Mesenchymal stem cell (in vitro differentiated cells and primary cell): ENCODE data around the gene AK2.
A peak's percentile ranks its signal among the peaks of the same experiment; 100 is the strongest.

Source experiments
- DNase-seq: peaks from one replicate; pipeline ENCODE4 v3.0.0-alpha.2; 2013
- H2AFZ ChIP-seq: one replicate; pipeline ENCODE4 v1.6.1; 2013; ENCODE audit warnings: low read depth, mild to moderate bottlenecking, control low read depth, inconsistent platforms, low read length, moderate library complexity
- H2AK5ac ChIP-seq: 2 replicates; pipeline ENCODE4 v1.6.1; 2013; ENCODE audit warnings: low read length, moderate library complexity, mild to moderate bottlenecking, inconsistent platforms; ENCODE audit not compliant: severe bottlenecking
- H2BK120ac ChIP-seq: one replicate; pipeline ENCODE4 v1.6.1; 2013; ENCODE audit warnings: low read depth, mild to moderate bottlenecking, inconsistent platforms, low read length, moderate library complexity
- H2BK12ac ChIP-seq, 2 experiments: one replicate each; pipeline ENCODE4 v1.6.1; 2013; ENCODE audit warnings: inconsistent platforms in 2 of 2, low read length in 2 of 2, mild to moderate bottlenecking in 2 of 2, moderate library complexity in 2 of 2, control low read depth in 1 of 2
- H2BK15ac ChIP-seq: one replicate; pipeline ENCODE4 v1.6.1; 2013; ENCODE audit warnings: mild to moderate bottlenecking, low read depth, inconsistent platforms; ENCODE audit not compliant: poor library complexity, severe bottlenecking
- H2BK5ac ChIP-seq: 2 replicates; pipeline ENCODE4 v1.6.1; 2013; ENCODE audit warnings: low read depth, mild to moderate bottlenecking, low read length, control low read depth, inconsistent platforms; ENCODE audit not compliant: poor library complexity, severe bottlenecking
- H3K14ac ChIP-seq, 2 experiments: one replicate each; pipeline ENCODE4 v1.6.1; 2013; ENCODE audit warnings: inconsistent platforms in 2 of 2, low read length in 2 of 2, control low read depth in 1 of 2, mild to moderate bottlenecking in 1 of 2, moderate library complexity in 1 of 2
- H3K18ac ChIP-seq, 2 experiments: one replicate each; pipeline ENCODE4 v1.6.1; 2013; ENCODE audit warnings: inconsistent platforms in 2 of 2, low read length in 2 of 2, control low read depth in 1 of 2, low read depth in 1 of 2, mild to moderate bottlenecking in 1 of 2
- H3K23ac ChIP-seq, 2 experiments: one replicate each; pipeline ENCODE4 v1.6.1; 2013; ENCODE audit warnings: inconsistent platforms in 2 of 2, low read length in 2 of 2, mild to moderate bottlenecking in 2 of 2, moderate library complexity in 2 of 2, control low read depth in 1 of 2
- H3K27ac ChIP-seq: 2 replicates; pipeline ENCODE4 v1.5.1; 2013; ENCODE audit warnings: mild to moderate bottlenecking, moderate library complexity, low read length, control low read depth, inconsistent platforms; ENCODE audit not compliant: poor library complexity, severe bottlenecking
- H3K27me3 ChIP-seq, 2 experiments: 2 replicates each; pipeline versions ENCODE4 v1.6.1 to v1.7.0; 2013; ENCODE audit warnings: low read length in 2 of 2, mild to moderate bottlenecking in 2 of 2, moderate library complexity in 2 of 2, control low read depth in 1 of 2, inconsistent platforms in 1 of 2; ENCODE audit not compliant: control insufficient read depth in 1 of 2, insufficient read depth in 1 of 2
- H3K36me3 ChIP-seq, 2 experiments: 2 replicates each; pipeline versions ENCODE4 v1.6.1 to v1.7.0; 2013; ENCODE audit warnings: low read length in 2 of 2, control low read depth in 1 of 2, inconsistent platforms in 1 of 2, low read depth in 1 of 2, mild to moderate bottlenecking in 1 of 2; ENCODE audit not compliant: insufficient read depth in 2 of 2, control insufficient read depth in 1 of 2
- H3K4ac ChIP-seq, 2 experiments: one replicate each; pipeline ENCODE4 v1.6.1; 2013; ENCODE audit warnings: inconsistent platforms in 2 of 2, low read length in 2 of 2, mild to moderate bottlenecking in 2 of 2, moderate library complexity in 2 of 2, control low read depth in 1 of 2, low read depth in 1 of 2
- H3K4me1 ChIP-seq: 2 replicates; pipeline ENCODE4 v1.6.1; 2013; ENCODE audit warnings: low read depth, low read length, control low read depth; ENCODE audit not compliant: control insufficient read depth, insufficient read depth
- H3K4me2 ChIP-seq: 2 replicates; pipeline ENCODE4 v1.6.1; 2013; ENCODE audit warnings: low read length, mild to moderate bottlenecking, inconsistent platforms; ENCODE audit not compliant: poor library complexity, severe bottlenecking
- H3K4me3 ChIP-seq, 2 experiments: 2 replicates each; pipeline versions ENCODE4 v1.5.1 to v1.7.0; 2013; ENCODE audit warnings: low read length in 2 of 2, mild to moderate bottlenecking in 2 of 2, control low read depth in 1 of 2, low read depth in 1 of 2; ENCODE audit not compliant: insufficient read depth in 1 of 2
- H3K79me1 ChIP-seq: replicated peaks from 2 replicates; pipeline ENCODE4 v1.6.1; 2013; ENCODE audit warnings: mild to moderate bottlenecking, control low read depth, low read length, inconsistent platforms; ENCODE audit not compliant: poor library complexity, severe bottlenecking
- H3K9ac ChIP-seq: 2 replicates; pipeline ENCODE4 v1.7.0; 2013; ENCODE audit warnings: mild to moderate bottlenecking, low read length, moderate library complexity
- H3K9me3 ChIP-seq: 2 replicates; pipeline ENCODE4 v1.7.0; 2013; ENCODE audit warnings: mild to moderate bottlenecking, low read length; ENCODE audit not compliant: control insufficient read depth
- H4K8ac ChIP-seq: one replicate; pipeline ENCODE4 v1.6.1; 2013; ENCODE audit warnings: inconsistent platforms, mild to moderate bottlenecking, low read length, moderate library complexity
- H4K91ac ChIP-seq: one replicate; pipeline ENCODE4 v1.6.1; 2013; ENCODE audit warnings: mild to moderate bottlenecking, low read length, inconsistent platforms
- WGBS: methylation state at CpG from one replicate; pipeline ENCODE4 v1.1.7; 2013; ENCODE audit warnings: mixed read lengths; 5-methylcytosine and 5-hydroxymethylcytosine counted together

Gene AK2

GRCh38 chr1:32984090-32984454 lies 52.6 kb downstream of the AK2 start:
- no peak overlapping the region for H3K23ac ChIP-seq
- no peaks in the 10 kb centered on the region for H3K79me1 ChIP-seq
- H3K14ac ChIP-seq = no peak overlapping the region
- no peak overlapping the region for H3K18ac ChIP-seq
- H2BK5ac ChIP-seq = no peak overlapping the region
- H4K91ac ChIP-seq = no peak overlapping the region
- no peaks in the 10 kb centered on the region for H3K9me3 ChIP-seq
- H2AFZ ChIP-seq = no peak overlapping the region
- no peak overlapping the region for H2BK120ac ChIP-seq
- H3K36me3 ChIP-seq = no peaks in the 10 kb centered on the region
- H3K4ac ChIP-seq = no peak overlapping the region
- H2AK5ac ChIP-seq = no peak overlapping the region
- H3K27me3 ChIP-seq = no peaks in the 10 kb centered on the region
- H3K4me2 ChIP-seq = no peak overlapping the region
- H3K9ac ChIP-seq = peak overlapping the region; percentile 74
- peak overlapping the region in 1 of 2 experiments; percentile 29 for H2BK12ac ChIP-seq
- H3K4me3 ChIP-seq = no peak overlapping the region
- H3K4me1 ChIP-seq = peaks cover 3% of the 10 kb centered on the region
- H3K27ac ChIP-seq = no peak overlapping the region
- H4K8ac ChIP-seq = no peak overlapping the region
- H2BK15ac ChIP-seq = no peak overlapping the region
- 31% methylated on average over 4 of the region's 4 CpGs for WGBS
- DNase-seq = no peak

GRCh38 chr1:32983020-32983419 lies 53.7 kb downstream of the AK2 start:
- Histone ChIP-seq H3K4me3 (no peak overlapping the region), H3K4me1 (peaks cover 2% of the 10 kb centered on the region), H2BK15ac (no peak overlapping the region), H2AFZ (no peak overlapping the region), H3K4me2 (no peak overlapping the region), H3K36me3 (no peaks in the 10 kb centered on the region), H3K9ac (no peak overlapping the region), H2BK120ac (no peak overlapping the region), H3K79me1 (no peaks in the 10 kb centered on the region), H4K91ac (no peak overlapping the region), H3K27me3 (no peaks in the 10 kb centered on the region), H2BK5ac (no peak overlapping the region), H3K27ac (no peak overlapping the region), H2BK12ac (no peak overlapping the region), H3K9me3 (no peaks in the 10 kb centered on the region), H3K23ac (no peak overlapping the region), H2AK5ac (no peak overlapping the region), H3K4ac (no peak overlapping the region), H4K8ac (no peak overlapping the region), H3K14ac (no peak overlapping the region), H3K18ac (no peak overlapping the region)
- 87% methylated on average over 3 of the region's 3 CpGs for WGBS
- DNase-seq = no peak

- Histone ChIP-seq H3K9me3 (no peaks in the 10 kb centered on the region), H2BK15ac (no peak overlapping the region), H2BK12ac (no peak overlapping the region), H3K4me1 (peaks cover 2% of the 10 kb centered on the region), H2AFZ (no peak overlapping the region), H3K14ac (no peak overlapping the region), H3K27ac (peak overlapping the region; percentile 59), H4K8ac (peak overlapping the region; percentile 89), H3K23ac (no peak overlapping the region), H3K18ac (no peak overlapping the region), H3K36me3 (no peaks in the 10 kb centered on the region), H2AK5ac (no peak overlapping the region), H3K79me1 (no peaks in the 10 kb centered on the region), H3K4me2 (no peak overlapping the region), H3K9ac (peak overlapping the region; percentile 49), H3K4me3 (no peak overlapping the region), H3K27me3 (no peaks in the 10 kb centered on the region), H4K91ac (peak overlapping the region; percentile 29), H2BK120ac (no peak overlapping the region), H3K4ac (peak overlapping the region in 1 of 2 experiments; percentile 71), H2BK5ac (peak overlapping the region; percentile 9)
- DNase-seq = peak; percentile 78
- WGBS = 63% methylated on average over 6 of the region's 8 CpGs
These were observed 55.4 kb downstream of the AK2 start for GRCh38 chr1:32981003-32981901.

- Histone ChIP-seq H3K79me1 (no peaks in the 10 kb centered on the region), H3K23ac (no peak overlapping the region), H3K18ac (no peak overlapping the region), H3K14ac (no peak overlapping the region), H3K4me2 (no peak overlapping the region), H2BK15ac (no peak overlapping the region), H3K9ac (no peak overlapping the region), H3K4me1 (peaks cover 2% of the 10 kb centered on the region), H2BK12ac (no peak overlapping the region), H4K91ac (no peak overlapping the region), H3K4ac (no peak overlapping the region), H2BK120ac (no peak overlapping the region), H3K4me3 (no peak overlapping the region), H2AFZ (no peak overlapping the region), H3K9me3 (no peaks in the 10 kb centered on the region), H3K27ac (no peak overlapping the region), H4K8ac (peak overlapping the region; percentile 14), H3K27me3 (no peaks in the 10 kb centered on the region), H2BK5ac (no peak overlapping the region), H2AK5ac (peak overlapping the region; percentile 18), H3K36me3 (no peaks in the 10 kb centered on the region)
- WGBS = 97% methylated on average over 10 of the region's 10 CpGs
- no peak for DNase-seq
These were observed 56.6 kb downstream of the AK2 start for GRCh38 chr1:32980080-32980479.
